GM19324 (cell line): ENCODE data around the gene NME3.

ENCODE experiments used
- ATAC-seq: cut with Tn5 transposase; IDR thresholded peaks from one replicate; pipeline ENCODE4 v1.9.1; 2021; ENCODE audit warnings: mild to moderate bottlenecking, moderate library complexity; ENCODE audit not compliant: unreplicated experiment, low FRiP score

NME3 gene

GRCh38 chr16:1770328-1771187 is 785 bp downstream of the NME3 start:
- ATAC-seq, result no peak

GRCh38 chr16:1769402-1770300 is 1.7 kb downstream of the NME3 start:
- no peak for ATAC-seq

GRCh38 chr16:1768767-1769401 is 2.5 kb downstream of the NME3 start:
- ATAC-seq, result no peak

- ATAC-seq, result no peak
Measured at GRCh38 chr16:1768061-1768766, 3.1 kb downstream of the NME3 start.

- ATAC-seq, result no peak
Measured at GRCh38 chr16:1767116-1767994, 4.0 kb downstream of the NME3 start.

- no peak for ATAC-seq
Measured at GRCh38 chr16:1766701-1767100, 4.6 kb downstream of the NME3 start.

GRCh38 chr16:1766231-1766630 is 5.1 kb downstream of the NME3 start:
- ATAC-seq, result no peak

GRCh38 chr16:1765826-1766225 is 5.5 kb downstream of the NME3 start:
- ATAC-seq, result no peak

- no peak for ATAC-seq
Measured at GRCh38 chr16:1764971-1765370, 6.4 kb downstream of the NME3 start.

- ATAC-seq, result no peak
Measured at GRCh38 chr16:1763521-1764511, 7.5 kb downstream of the NME3 start.

GRCh38 chr16:1762879-1763520 is 8.3 kb downstream of the NME3 start:
- no peak for ATAC-seq

GRCh38 chr16:1762196-1762878 is 9.0 kb downstream of the NME3 start:
- ATAC-seq, result no peak

GRCh38 chr16:1761751-1762150 is 9.6 kb downstream of the NME3 start:
- ATAC-seq, result no peak

GRCh38 chr16:1760911-1761310 is 10.4 kb downstream of the NME3 start:
- ATAC-seq, result no peak

- no peak for ATAC-seq
Measured at GRCh38 chr16:1759511-1759910, 11.8 kb downstream of the NME3 start.

- ATAC-seq, result no peak
Measured at GRCh38 chr16:1758923-1759322, 12.4 kb downstream of the NME3 start.
